Left ventricle myocardium inferior (tissue), 1 donor: ENCODE measurements around the gene ATRN. TPM values are rescaled to one million over a fixed set of nuclear protein-coding genes. Genes with fewer than 3 reads are reported as not detected.

Source experiments
- DNase-seq: peaks from one replicate; pipeline ENCODE4 v3.0.0-alpha.2; 2020
- H3K27ac ChIP-seq: fragments of 200-600 bp; replicated peaks from 2 replicates; pipeline ENCODE4 v1.8.0; 2021
- H3K27me3 ChIP-seq: fragments of 200-600 bp; 2 replicates; pipeline ENCODE4 v1.8.0; 2021; ENCODE audit warnings: low read depth
- H3K36me3 ChIP-seq: fragments of 200-600 bp; 2 replicates; pipeline ENCODE4 v1.8.0; 2021
- H3K4me1 ChIP-seq: fragments of 200-600 bp; 2 replicates; pipeline ENCODE4 v1.8.0; 2021
- H3K4me3 ChIP-seq: fragments of 200-600 bp; 2 replicates; pipeline ENCODE4 v1.8.0; 2021; ENCODE audit warnings: mild to moderate bottlenecking, moderate library complexity
- H3K9me3 ChIP-seq: fragments of 200-600 bp; replicated peaks from 2 replicates; pipeline ENCODE4 v1.8.0; 2021
- CTCF ChIP-seq: fragments of 200-600 bp; IDR thresholded peaks from 2 replicates; pipeline ENCODE4 v1.8.0; 2021; ENCODE audit warnings: antibody characterized with exemption, mild to moderate bottlenecking, borderline replicate concordance
- intact Hi-C: fragments of 100-400 bp; cut with micrococcal nuclease; formaldehyde crosslinking; loops from one replicate; pipeline ENCODE4 v1.11.0; 2022
- total RNA-seq: library from RNA; stranded (reverse); fragmentation: NEBNext Ultra II Directional; extraction: Animal tissue kit (Norgen Biotek cat#: 25700); gene quantifications from one replicate; pipeline ENCODE4 v1.2.1, GENCODE V29; 2021
- donor health status: DM: no; HTN: yes; CAD: no; lungs with severe emphysema.

ATRN gene
- total RNA-seq, 1 donor from 2014 or later: 32.4 TPM

- Histone ChIP-seq H3K9me3 (no peaks in the 10 kb centered on the region), H3K4me3 (no peak overlapping the region), H3K4me1 (no peaks in the 10 kb centered on the region), H3K27me3 (no peaks in the 10 kb centered on the region), H3K27ac (no peak overlapping the region), H3K36me3 (peaks cover 29% of the 10 kb centered on the region)
- intact Hi-C loops: no loop called here
- no peak for TF ChIP-seq CTCF
- DNase-seq: no peak
These were observed 89.8 kb downstream of the ATRN start for GRCh38 chr20:3560578-3560977.

GRCh38 chr20:3563133-3563532 is 92.3 kb downstream of the ATRN start:
- H3K36me3 ChIP-seq: peaks cover 29% of the 10 kb centered on the region
- DNase-seq: no peak
- no peaks in the 10 kb centered on the region for H3K9me3 ChIP-seq
- H3K4me3 ChIP-seq: no peak overlapping the region
- H3K27ac ChIP-seq: no peak overlapping the region
- no peak for TF ChIP-seq CTCF
- intact Hi-C loops: no loop called here
- no peaks in the 10 kb centered on the region for H3K4me1 ChIP-seq
- no peaks in the 10 kb centered on the region for H3K27me3 ChIP-seq

GRCh38 chr20:3563548-3564177 is 92.8 kb downstream of the ATRN start:
- Histone ChIP-seq H3K9me3 (no peaks in the 10 kb centered on the region), H3K27ac (no peak overlapping the region), H3K4me3 (no peak overlapping the region), H3K36me3 (peaks cover 29% of the 10 kb centered on the region), H3K27me3 (no peaks in the 10 kb centered on the region), H3K4me1 (no peaks in the 10 kb centered on the region)
- DNase-seq: no peak
- peak; percentile 78 for TF ChIP-seq CTCF
- intact Hi-C loops: no loop called here

GRCh38 chr20:3565851-3566250 is 95.0 kb downstream of the ATRN start:
- H3K4me3 ChIP-seq: no peak overlapping the region
- no peak for TF ChIP-seq CTCF
- intact Hi-C loops: no loop called here
- no peak for DNase-seq
- no peaks in the 10 kb centered on the region for H3K27me3 ChIP-seq
- H3K27ac ChIP-seq: no peak overlapping the region
- no peaks in the 10 kb centered on the region for H3K9me3 ChIP-seq
- peaks cover 24% of the 10 kb centered on the region for H3K36me3 ChIP-seq
- no peaks in the 10 kb centered on the region for H3K4me1 ChIP-seq

- no peaks in the 10 kb centered on the region for H3K27me3 ChIP-seq
- intact Hi-C loops: no loop called here
- no peaks in the 10 kb centered on the region for H3K9me3 ChIP-seq
- H3K27ac ChIP-seq: no peak overlapping the region
- no peak overlapping the region for H3K4me3 ChIP-seq
- DNase-seq: no peak
- H3K36me3 ChIP-seq: peaks cover 46% of the 10 kb centered on the region
- no peaks in the 10 kb centered on the region for H3K4me1 ChIP-seq
- no peak for TF ChIP-seq CTCF
These were observed 101.3 kb downstream of the ATRN start for GRCh38 chr20:3572151-3572550.

- Histone ChIP-seq H3K27me3 (no peaks in the 10 kb centered on the region), H3K4me1 (peaks cover 10% of the 10 kb centered on the region), H3K9me3 (no peaks in the 10 kb centered on the region), H3K4me3 (no peak overlapping the region), H3K27ac (no peak overlapping the region), H3K36me3 (peaks cover 74% of the 10 kb centered on the region)
- intact Hi-C loops: no loop called here
- DNase-seq: no peak
- no peak for TF ChIP-seq CTCF
These were observed 105.5 kb downstream of the ATRN start for GRCh38 chr20:3576363-3576762.
